GM23338 (cell line): ENCODE data around the gene CD300C.

Experiments
- CREB1 ChIP-seq: fragments of 250-450 bp; sonication (Bioruptor Pico); IDR thresholded peaks from 2 replicates; pipeline ENCODE4 v1.5.0; 2020; ENCODE audit warnings: low read depth, mild to moderate bottlenecking, moderate library complexity
- EZH2 ChIP-seq: fragments of 200-600 bp; sonication (generic); IDR thresholded peaks from one replicate; pipeline ENCODE4 v1.8.0; 2017; ENCODE audit warnings: antibody characterized with exemption, mild to moderate bottlenecking, low read depth; ENCODE audit not compliant: unreplicated experiment
- TF ChIP-seq, protein P1 (sequence below), 2 experiments: fragments of 200-600 bp in 1 of 2; sonication (generic) in 1 of 2; conservative IDR thresholded peaks; 2 replicates each; pipeline versions ENCODE4 v1.5.1 to v1.6.1; 2016 to 2017; ENCODE audit warnings: antibody characterized with exemption in 2 of 2, low read depth in 2 of 2, mild to moderate bottlenecking in 2 of 2, moderate library complexity in 1 of 2
- TF ChIP-seq, protein P2 (sequence below): IDR thresholded peaks from one replicate; pipeline ENCODE4 v1.6.1; 2018; ENCODE audit warnings: antibody characterized with exemption; ENCODE audit not compliant: unreplicated experiment

DNA sequence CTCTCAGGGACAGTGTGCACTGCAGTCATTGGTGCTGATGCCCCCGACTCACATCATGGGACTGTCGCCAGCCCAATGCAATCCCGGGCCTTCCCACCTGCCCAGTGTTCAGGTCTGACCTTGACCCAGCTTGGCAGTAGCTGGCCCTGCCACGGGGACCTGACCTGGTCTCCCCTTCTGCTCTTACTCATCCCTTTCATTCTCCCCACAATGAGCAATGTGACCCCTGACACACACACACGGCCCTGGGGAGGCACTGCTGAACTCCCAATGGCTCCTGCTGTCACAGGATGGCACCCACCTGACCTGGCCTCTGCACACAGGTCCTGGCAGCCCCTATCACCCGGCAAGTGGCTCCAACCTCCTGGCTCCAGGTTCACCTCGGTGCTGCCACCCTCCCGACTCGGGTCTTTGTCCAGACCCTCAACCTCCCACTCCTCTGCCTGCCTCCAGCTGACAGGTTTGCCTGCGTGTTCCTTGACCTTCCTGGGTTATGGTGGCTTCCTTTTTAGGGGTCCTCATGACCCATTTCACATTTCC, 6.6 kb downstream of the CD300C start:
- TF ChIP-seq, protein P1, sequence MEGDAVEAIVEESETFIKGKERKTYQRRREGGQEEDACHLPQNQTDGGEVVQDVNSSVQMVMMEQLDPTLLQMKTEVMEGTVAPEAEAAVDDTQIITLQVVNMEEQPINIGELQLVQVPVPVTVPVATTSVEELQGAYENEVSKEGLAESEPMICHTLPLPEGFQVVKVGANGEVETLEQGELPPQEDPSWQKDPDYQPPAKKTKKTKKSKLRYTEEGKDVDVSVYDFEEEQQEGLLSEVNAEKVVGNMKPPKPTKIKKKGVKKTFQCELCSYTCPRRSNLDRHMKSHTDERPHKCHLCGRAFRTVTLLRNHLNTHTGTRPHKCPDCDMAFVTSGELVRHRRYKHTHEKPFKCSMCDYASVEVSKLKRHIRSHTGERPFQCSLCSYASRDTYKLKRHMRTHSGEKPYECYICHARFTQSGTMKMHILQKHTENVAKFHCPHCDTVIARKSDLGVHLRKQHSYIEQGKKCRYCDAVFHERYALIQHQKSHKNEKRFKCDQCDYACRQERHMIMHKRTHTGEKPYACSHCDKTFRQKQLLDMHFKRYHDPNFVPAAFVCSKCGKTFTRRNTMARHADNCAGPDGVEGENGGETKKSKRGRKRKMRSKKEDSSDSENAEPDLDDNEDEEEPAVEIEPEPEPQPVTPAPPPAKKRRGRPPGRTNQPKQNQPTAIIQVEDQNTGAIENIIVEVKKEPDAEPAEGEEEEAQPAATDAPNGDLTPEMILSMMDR (conservative IDR thresholded peaks at IDR 0.05; ENCODE audit: low read depth in 2 of 2): no peak
- no peak for TF ChIP-seq EZH2
- TF ChIP-seq, protein P2, sequence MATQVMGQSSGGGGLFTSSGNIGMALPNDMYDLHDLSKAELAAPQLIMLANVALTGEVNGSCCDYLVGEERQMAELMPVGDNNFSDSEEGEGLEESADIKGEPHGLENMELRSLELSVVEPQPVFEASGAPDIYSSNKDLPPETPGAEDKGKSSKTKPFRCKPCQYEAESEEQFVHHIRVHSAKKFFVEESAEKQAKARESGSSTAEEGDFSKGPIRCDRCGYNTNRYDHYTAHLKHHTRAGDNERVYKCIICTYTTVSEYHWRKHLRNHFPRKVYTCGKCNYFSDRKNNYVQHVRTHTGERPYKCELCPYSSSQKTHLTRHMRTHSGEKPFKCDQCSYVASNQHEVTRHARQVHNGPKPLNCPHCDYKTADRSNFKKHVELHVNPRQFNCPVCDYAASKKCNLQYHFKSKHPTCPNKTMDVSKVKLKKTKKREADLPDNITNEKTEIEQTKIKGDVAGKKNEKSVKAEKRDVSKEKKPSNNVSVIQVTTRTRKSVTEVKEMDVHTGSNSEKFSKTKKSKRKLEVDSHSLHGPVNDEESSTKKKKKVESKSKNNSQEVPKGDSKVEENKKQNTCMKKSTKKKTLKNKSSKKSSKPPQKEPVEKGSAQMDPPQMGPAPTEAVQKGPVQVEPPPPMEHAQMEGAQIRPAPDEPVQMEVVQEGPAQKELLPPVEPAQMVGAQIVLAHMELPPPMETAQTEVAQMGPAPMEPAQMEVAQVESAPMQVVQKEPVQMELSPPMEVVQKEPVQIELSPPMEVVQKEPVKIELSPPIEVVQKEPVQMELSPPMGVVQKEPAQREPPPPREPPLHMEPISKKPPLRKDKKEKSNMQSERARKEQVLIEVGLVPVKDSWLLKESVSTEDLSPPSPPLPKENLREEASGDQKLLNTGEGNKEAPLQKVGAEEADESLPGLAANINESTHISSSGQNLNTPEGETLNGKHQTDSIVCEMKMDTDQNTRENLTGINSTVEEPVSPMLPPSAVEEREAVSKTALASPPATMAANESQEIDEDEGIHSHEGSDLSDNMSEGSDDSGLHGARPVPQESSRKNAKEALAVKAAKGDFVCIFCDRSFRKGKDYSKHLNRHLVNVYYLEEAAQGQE: no peak
- no peak for TF ChIP-seq CREB1 (CRISPR knock-in tag)
